Measurements from ENCODE around the gene HOXD9. TPM values are rescaled to one million over a fixed set of nuclear protein-coding genes. Genes with fewer than 3 reads are reported as not detected.
A peak's percentile ranks its signal among the peaks of the same experiment; 100 is the strongest.

HOXD9 gene
- total RNA-seq, 1 donor from 2014 or later = not detected

GRCh38 chr2:176125772-176126054 is 3.2 kb downstream of the HOXD9 start:
- no peak for FAIRE-seq
- Histone ChIP-seq H3K27me3 (ENCODE audit: control insufficient read depth, insufficient read depth, low read length) (peaks cover 70% of the 10 kb centered on the region), H3K4me3 (ENCODE audit: low read depth, low read length) (no peak overlapping the region), H3K36me3 (ENCODE audit: control insufficient read depth, insufficient read depth, low read length) (no peaks in the 10 kb centered on the region)
- DNase-seq (ENCODE audit: low read depth) = no peak
- TF ChIP-seq, protein P1, sequence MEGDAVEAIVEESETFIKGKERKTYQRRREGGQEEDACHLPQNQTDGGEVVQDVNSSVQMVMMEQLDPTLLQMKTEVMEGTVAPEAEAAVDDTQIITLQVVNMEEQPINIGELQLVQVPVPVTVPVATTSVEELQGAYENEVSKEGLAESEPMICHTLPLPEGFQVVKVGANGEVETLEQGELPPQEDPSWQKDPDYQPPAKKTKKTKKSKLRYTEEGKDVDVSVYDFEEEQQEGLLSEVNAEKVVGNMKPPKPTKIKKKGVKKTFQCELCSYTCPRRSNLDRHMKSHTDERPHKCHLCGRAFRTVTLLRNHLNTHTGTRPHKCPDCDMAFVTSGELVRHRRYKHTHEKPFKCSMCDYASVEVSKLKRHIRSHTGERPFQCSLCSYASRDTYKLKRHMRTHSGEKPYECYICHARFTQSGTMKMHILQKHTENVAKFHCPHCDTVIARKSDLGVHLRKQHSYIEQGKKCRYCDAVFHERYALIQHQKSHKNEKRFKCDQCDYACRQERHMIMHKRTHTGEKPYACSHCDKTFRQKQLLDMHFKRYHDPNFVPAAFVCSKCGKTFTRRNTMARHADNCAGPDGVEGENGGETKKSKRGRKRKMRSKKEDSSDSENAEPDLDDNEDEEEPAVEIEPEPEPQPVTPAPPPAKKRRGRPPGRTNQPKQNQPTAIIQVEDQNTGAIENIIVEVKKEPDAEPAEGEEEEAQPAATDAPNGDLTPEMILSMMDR (IDR thresholded peaks at IDR 0.05; ENCODE audit: insufficient read depth, low read length, severe bottlenecking) = no peak

DNA sequence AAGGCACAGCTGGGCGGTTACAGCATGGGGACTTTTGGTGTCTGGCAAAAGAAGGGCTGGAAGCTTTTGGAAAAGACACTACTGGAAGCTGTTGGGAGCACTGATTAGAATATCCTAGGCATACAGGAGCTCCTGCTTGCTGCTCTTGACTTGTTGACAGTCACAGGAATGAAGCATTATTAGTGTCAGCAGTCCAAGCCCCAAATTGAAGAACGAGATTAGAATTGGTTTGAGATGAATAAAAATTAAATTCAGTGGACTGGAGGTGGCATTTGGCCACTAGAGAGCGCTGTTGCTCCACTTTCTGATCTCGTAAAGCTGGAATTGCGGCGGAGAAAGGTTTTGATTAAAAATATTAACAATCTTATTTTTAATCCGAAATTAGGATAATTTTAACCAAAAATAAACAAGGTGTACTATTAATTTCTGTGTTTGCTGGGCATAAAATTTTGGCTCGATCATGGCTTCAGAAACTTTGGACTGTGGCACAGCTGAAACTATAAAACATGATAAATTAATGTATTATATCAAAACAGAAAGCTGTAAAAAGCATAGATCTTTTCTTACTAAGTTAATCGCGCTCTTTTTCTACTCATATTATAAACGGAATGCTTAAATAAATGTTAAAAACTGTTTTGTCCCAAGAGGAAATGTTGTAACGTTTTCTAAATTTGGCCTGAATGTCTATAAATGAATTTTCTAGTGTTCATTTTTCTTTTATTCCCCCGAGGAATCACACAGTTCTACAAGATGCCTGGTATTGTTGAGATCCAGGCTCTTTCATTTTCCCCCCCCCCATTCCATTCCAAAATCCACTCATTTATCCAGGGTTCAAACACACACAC is 4.6 kb downstream of the HOXD9 start:
- no peak for FAIRE-seq
- Histone ChIP-seq H3K4me3 (ENCODE audit: low read depth, low read length) (no peak overlapping the region), H3K36me3 (ENCODE audit: control insufficient read depth, insufficient read depth, low read length) (no peaks in the 10 kb centered on the region), H3K27me3 (ENCODE audit: control insufficient read depth, insufficient read depth, low read length) (peaks cover 70% of the 10 kb centered on the region)
- DNase-seq (ENCODE audit: low read depth) = peak; percentile 43
- TF ChIP-seq, protein P1 (IDR thresholded peaks at IDR 0.05; ENCODE audit: insufficient read depth, low read length, severe bottlenecking) = peak; percentile 59

DNA sequence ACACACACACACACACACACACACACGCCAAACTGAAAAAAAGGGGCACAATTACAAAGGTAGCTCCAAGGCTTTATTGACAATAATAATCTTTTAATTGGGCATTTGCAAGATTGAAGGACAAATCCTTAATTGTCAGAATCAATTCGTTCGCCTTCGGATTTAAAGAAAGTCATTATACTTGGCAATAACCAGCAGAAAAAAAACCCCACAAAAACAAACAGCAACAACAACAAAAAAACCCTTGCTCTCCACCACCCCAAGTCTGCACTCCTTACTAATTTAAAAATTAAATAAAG is 5.2 kb downstream of the HOXD9 start:
- H3K27me3 ChIP-seq (ENCODE audit: control insufficient read depth, insufficient read depth, low read length) = peaks cover 71% of the 10 kb centered on the region
- H3K4me3 ChIP-seq (ENCODE audit: low read depth, low read length) = no peak overlapping the region
- no peak for FAIRE-seq

DNA sequence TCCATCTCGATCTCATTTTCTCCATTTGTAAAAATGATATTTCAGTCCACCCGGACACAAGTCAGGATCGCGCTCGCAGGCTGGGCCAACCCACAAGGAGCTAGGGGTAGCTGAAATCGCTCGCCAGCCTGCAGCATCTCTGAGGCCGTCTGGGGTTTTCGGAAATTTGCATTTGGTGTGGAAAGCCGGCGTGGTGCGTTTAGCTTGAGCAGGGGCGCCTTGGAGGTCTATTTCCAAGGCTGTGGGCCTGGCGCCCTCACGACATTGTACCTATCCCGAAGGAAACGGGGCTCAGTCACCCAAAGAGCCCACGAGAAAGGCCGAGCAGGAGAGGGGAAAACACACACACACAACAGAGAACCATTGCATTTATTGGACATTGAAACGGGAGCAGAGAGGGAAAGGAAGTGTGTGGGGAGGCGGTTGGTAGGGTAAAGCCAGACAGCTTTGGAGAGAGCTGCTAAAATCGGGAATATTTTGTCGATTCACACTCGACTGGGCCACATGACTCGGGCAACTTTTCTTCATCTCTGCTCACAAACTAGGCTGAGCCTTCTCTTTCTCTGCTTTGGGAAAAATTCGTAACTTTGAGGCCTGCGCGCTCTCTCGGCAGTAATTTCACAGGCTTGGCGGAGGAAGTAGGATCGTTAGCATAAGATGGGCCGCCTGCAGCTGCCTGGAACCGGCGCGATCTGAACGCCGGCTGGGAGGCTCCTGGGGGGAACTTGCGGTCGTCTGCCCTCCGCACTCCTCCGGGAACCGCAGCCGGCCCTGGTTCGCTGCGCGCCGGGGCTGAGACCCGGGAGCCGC is 5.9 kb downstream of the HOXD9 start:
- peaks cover 74% of the 10 kb centered on the region for H3K27me3 ChIP-seq (ENCODE audit: control insufficient read depth, insufficient read depth, low read length)
- DNase-seq (ENCODE audit: low read depth) = no peak

More for the DNA sequence above, 5.2 kb downstream of the HOXD9 start:
- no peak for DNase-seq (ENCODE audit: low read depth)
- TF ChIP-seq, protein P1 (IDR thresholded peaks at IDR 0.05; ENCODE audit: insufficient read depth, low read length, severe bottlenecking) = no peak
- no peaks in the 10 kb centered on the region for H3K36me3 ChIP-seq (ENCODE audit: control insufficient read depth, insufficient read depth, low read length)

DNA sequence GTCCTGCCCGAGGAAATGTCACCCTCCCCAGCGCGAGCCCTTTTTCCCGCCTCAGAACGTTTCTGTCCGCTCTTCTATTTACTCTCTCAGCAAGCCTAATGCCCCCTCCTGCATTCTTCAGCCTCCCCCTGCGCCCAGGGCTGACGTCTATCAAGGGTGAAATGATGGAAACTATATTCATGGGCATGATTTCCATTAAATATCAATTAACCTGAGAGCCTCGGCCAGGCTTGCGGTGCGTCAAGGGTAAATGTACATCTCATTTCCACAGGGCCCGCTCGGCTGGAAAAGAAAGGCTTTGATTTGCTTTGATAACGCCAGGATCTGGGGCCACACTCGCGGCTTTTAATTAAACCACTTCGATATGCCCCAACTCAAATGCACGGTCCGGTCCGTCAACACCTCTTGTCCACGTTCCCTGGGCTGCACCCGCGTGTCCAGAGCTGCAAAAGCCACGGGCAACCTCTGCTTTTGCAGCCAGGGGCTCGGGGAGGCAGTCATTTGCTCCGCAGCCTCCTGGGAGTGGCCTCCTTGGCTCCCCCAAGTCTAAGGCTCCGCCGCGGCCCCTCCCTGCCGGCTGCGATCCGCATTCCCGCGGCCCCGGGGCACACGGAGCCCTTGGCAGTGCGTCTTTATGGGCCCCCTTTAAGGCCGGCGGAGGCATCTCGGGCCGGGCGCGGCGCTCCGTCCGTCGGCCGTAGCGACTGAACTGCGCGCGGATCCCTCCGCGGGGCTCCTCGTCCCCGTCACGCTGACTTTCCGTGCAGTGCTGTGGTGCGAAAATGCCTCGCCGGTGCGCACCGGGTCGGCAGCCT is 6.7 kb downstream of the HOXD9 start, which contains the start of gene HOXD8:
Gene HOXD8, plus strand, starts transcription at position 724 of the 815 bp plus-strand sequence. CDS start 662 bp downstream, outside the sequence.
- TF ChIP-seq, protein P1 (IDR thresholded peaks at IDR 0.05; ENCODE audit: insufficient read depth, low read length, severe bottlenecking) = no peak
- no peak for FAIRE-seq
- Histone ChIP-seq H3K27me3 (ENCODE audit: control insufficient read depth, insufficient read depth, low read length) (peaks cover 72% of the 10 kb centered on the region), H3K4me3 (ENCODE audit: low read depth, low read length) (no peak within 1 kb of the TSS), H3K36me3 (ENCODE audit: control insufficient read depth, insufficient read depth, low read length) (no peaks in the 10 kb centered on the region)
- no peak for DNase-seq (ENCODE audit: low read depth)

More for the DNA sequence above, 5.9 kb downstream of the HOXD9 start:
- no peak overlapping the region for H3K4me3 ChIP-seq (ENCODE audit: low read depth, low read length)
- no peaks in the 10 kb centered on the region for H3K36me3 ChIP-seq (ENCODE audit: control insufficient read depth, insufficient read depth, low read length)
- TF ChIP-seq, protein P1 (IDR thresholded peaks at IDR 0.05; ENCODE audit: insufficient read depth, low read length, severe bottlenecking) = no peak
- no peak for FAIRE-seq
